HepG2 (cell line): ENCODE measurements around the gene CDC37L1. TPM values are rescaled to one million over a fixed set of nuclear protein-coding genes. Genes with fewer than 3 reads are reported as not detected.

ENCODE experiments used
- HNF4A ChIP-seq: sonication (generic); formaldehyde crosslinking; IDR thresholded peaks from 2 replicates; pipeline ENCODE4 v1.4.0; 2020; ENCODE audit warnings: missing genetic modification reagents
- NCOA2 ChIP-seq: sonication (generic); formaldehyde crosslinking; IDR thresholded peaks from 2 replicates; pipeline ENCODE4 v1.8.0; 2022; ENCODE audit warnings: inconsistent platforms
- POGK ChIP-seq: sonication (generic); formaldehyde crosslinking; conservative IDR thresholded peaks from 2 replicates; pipeline ENCODE4 v1.8.0; 2022; ENCODE audit warnings: mild to moderate bottlenecking, moderate library complexity, missing genetic modification reagents
- SKIL ChIP-seq: sonication (generic); formaldehyde crosslinking; IDR thresholded peaks from 2 replicates; pipeline ENCODE4 v1.8.0; 2022; ENCODE audit warnings: missing genetic modification reagents, mild to moderate bottlenecking, moderate library complexity, borderline replicate concordance
- TBL1XR1 ChIP-seq: fragments of 150-350 bp; IDR thresholded peaks from 2 replicates; pipeline ENCODE4 v1.6.1; 2014; ENCODE audit warnings: borderline replicate concordance, low read length; ENCODE audit not compliant: partially characterized antibody
- ZNF609 ChIP-seq: sonication (generic); formaldehyde crosslinking; IDR thresholded peaks from 2 replicates; pipeline ENCODE4 v1.4.0; 2020; ENCODE audit warnings: mild to moderate bottlenecking, missing genetic modification reagents, borderline replicate concordance
- polyA plus RNA-seq, 8 experiments: library from polyadenylated mRNA; depleted of rRNA in 3 of 8; stranded (reverse) in 7 of 8; unstranded in 1 of 8; fragments of >200 nt; fragmentation: Illumina TruSeq in 4 of 8; extraction: Trizol in 4 of 8; gene quantifications; 2 replicates each; pipeline versions ENCODE4 v1.2.1 to v1.2.3, GENCODE V29; 2011 to 2016; ENCODE audit warnings: low read depth in 4 of 8, missing spikeins in 1 of 8, mixed read lengths in 1 of 8; ENCODE audit not compliant: insufficient read depth in 1 of 8
- total RNA-seq, 5 experiments: library from RNA; depleted of rRNA; stranded (reverse); fragments of >200 nt; fragmentation: Illumina TruSeq; extraction: Trizol; gene quantifications; 2 replicates each; pipeline ENCODE4 v1.2.3, GENCODE V29; 2016; ENCODE audit warnings: low read depth in 1 of 5
- TF ChIP-seq, protein P1 (sequence below): sonication (generic); formaldehyde crosslinking; IDR thresholded peaks from 2 replicates; pipeline ENCODE4 v1.5.1; 2020; ENCODE audit warnings: mild to moderate bottlenecking, missing genetic modification reagents, moderate library complexity
- TF ChIP-seq, protein P2 (sequence below): sonication (generic); formaldehyde crosslinking; conservative IDR thresholded peaks from 2 replicates; pipeline ENCODE4 v1.4.0; 2020; ENCODE audit warnings: missing genetic modification reagents

Gene CDC37L1
- total and polyA plus RNA-seq, 2 of the 13 experiments (the other 11 are each of a cell fraction or from before 2014, with no cell fraction given) = 5.5 to 17.0 TPM

GRCh38 chr9:4738866-4739586 lies 59.7 kb downstream of the CDC37L1 start (continued):
- TF ChIP-seq, protein P1, sequence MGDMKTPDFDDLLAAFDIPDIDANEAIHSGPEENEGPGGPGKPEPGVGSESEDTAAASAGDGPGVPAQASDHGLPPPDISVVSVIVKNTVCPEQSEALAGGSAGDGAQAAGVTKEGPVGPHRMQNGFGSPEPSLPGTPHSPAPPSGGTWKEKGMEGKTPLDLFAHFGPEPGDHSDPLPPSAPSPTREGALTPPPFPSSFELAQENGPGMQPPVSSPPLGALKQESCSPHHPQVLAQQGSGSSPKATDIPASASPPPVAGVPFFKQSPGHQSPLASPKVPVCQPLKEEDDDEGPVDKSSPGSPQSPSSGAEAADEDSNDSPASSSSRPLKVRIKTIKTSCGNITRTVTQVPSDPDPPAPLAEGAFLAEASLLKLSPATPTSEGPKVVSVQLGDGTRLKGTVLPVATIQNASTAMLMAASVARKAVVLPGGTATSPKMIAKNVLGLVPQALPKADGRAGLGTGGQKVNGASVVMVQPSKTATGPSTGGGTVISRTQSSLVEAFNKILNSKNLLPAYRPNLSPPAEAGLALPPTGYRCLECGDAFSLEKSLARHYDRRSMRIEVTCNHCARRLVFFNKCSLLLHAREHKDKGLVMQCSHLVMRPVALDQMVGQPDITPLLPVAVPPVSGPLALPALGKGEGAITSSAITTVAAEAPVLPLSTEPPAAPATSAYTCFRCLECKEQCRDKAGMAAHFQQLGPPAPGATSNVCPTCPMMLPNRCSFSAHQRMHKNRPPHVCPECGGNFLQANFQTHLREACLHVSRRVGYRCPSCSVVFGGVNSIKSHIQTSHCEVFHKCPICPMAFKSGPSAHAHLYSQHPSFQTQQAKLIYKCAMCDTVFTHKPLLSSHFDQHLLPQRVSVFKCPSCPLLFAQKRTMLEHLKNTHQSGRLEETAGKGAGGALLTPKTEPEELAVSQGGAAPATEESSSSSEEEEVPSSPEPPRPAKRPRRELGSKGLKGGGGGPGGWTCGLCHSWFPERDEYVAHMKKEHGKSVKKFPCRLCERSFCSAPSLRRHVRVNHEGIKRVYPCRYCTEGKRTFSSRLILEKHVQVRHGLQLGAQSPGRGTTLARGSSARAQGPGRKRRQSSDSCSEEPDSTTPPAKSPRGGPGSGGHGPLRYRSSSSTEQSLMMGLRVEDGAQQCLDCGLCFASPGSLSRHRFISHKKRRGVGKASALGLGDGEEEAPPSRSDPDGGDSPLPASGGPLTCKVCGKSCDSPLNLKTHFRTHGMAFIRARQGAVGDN (CRISPR knock-in tag) = 0 out of 2 replicates have a peak, but pooled peaks have one; percentile 15
- TF ChIP-seq TBL1XR1 (peak; percentile 33), NCOA2 (CRISPR knock-in tag) (0 out of 2 replicates have a peak, but pooled peaks have one; percentile 29), ZNF609 (0 out of 2 replicates have a peak, but pooled peaks have one; percentile 24), POGK (CRISPR knock-in tag) (0 out of 2 replicates have a peak, but pooled peaks have one; percentile 23), SKIL (peak; percentile 64; the same call in 1 of the 2 replicates), HNF4A (CRISPR knock-in tag) (peak; percentile 60)
- TF ChIP-seq, protein P2, sequence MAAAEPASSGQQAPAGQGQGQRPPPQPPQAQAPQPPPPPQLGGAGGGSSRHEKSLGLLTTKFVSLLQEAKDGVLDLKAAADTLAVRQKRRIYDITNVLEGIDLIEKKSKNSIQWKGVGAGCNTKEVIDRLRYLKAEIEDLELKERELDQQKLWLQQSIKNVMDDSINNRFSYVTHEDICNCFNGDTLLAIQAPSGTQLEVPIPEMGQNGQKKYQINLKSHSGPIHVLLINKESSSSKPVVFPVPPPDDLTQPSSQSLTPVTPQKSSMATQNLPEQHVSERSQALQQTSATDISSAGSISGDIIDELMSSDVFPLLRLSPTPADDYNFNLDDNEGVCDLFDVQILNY (CRISPR knock-in tag) = no peak
